Measurements from ENCODE around the gene CBX5. TPM values are rescaled to one million over a fixed set of nuclear protein-coding genes. Genes with fewer than 3 reads are reported as not detected.
"Not testable (repeated sequence)": the region's sequence is repeated elsewhere in the genome, so short reads cannot be mapped to it uniquely, and the experiment has no call there.

Gene CBX5
- total RNA-seq, 2 experiments from 2014 or later: 102 to 113 TPM

GRCh38 chr12:54287261-54288157, 7.6 kb upstream of the CBX5 start:
- H3K27ac Mint-ChIP-seq: no peak overlapping the region
- H3K27me3 Mint-ChIP-seq: no peaks in the 10 kb centered on the region
- no peak for ATAC-seq
- no peak overlapping the region for H3K4me3 Mint-ChIP-seq
- CTCF ChIA-PET: interaction anchor here (1.1 to 9.2 kb wide), 9 partner anchors 12 to 91 kb away, joined by 3 to 80 read pairs (median 3); partner anchors contain the start of gene COPZ1
- peaks cover 33% of the 10 kb centered on the region for H3K36me3 Mint-ChIP-seq
- peaks cover 39% of the 10 kb centered on the region for H3K4me1 Mint-ChIP-seq
- H3K9me3 Mint-ChIP-seq (ENCODE audit: low read depth): no peaks in the 10 kb centered on the region
- no peak for DNase-seq

- CTCF ChIA-PET: interaction anchor here (0.7 to 1.9 kb wide), 16 partner anchors 8 to 153 kb away, joined by 3 to 7 read pairs (median 4); partner anchors contain the start of gene COPZ1
- Mint-ChIP-seq H3K4me1 (peaks cover 43% of the 10 kb centered on the region), H3K9me3 (ENCODE audit: low read depth) (no peaks in the 10 kb centered on the region), H3K27me3 (no peaks in the 10 kb centered on the region), H3K27ac (peak overlapping the region; percentile 32), H3K36me3 (peaks cover 33% of the 10 kb centered on the region), H3K4me3 (no peak overlapping the region)
- DNase-seq (no peak), ATAC-seq (no peak)
These were observed 6.4 kb upstream of the CBX5 start for GRCh38 chr12:54286042-54287030.

- CTCF ChIA-PET: interaction anchor here (0.7 to 3.1 kb wide), 11 partner anchors 9 to 114 kb away, joined by 3 to 11 read pairs (median 4); partner anchors contain the start of gene COPZ1
- H3K4me3 Mint-ChIP-seq: no peak overlapping the region
- H3K27me3 Mint-ChIP-seq: no peaks in the 10 kb centered on the region
- ATAC-seq (no peak), DNase-seq (no peak)
- H3K27ac Mint-ChIP-seq: peak overlapping the region; percentile 54
- peaks cover 43% of the 10 kb centered on the region for H3K4me1 Mint-ChIP-seq
- no peaks in the 10 kb centered on the region for H3K9me3 Mint-ChIP-seq (ENCODE audit: low read depth)
- H3K36me3 Mint-ChIP-seq: peaks cover 33% of the 10 kb centered on the region
These were observed 5.5 kb upstream of the CBX5 start for GRCh38 chr12:54285150-54286041.

- ATAC-seq; H3K4me3 Mint-ChIP-seq; H3K9me3 Mint-ChIP-seq (ENCODE audit: low read depth); DNase-seq; H3K27me3 Mint-ChIP-seq: not testable (repeated sequence)
- Mint-ChIP-seq H3K36me3 (peaks cover 33% of the 10 kb centered on the region), H3K27ac (peak overlapping the region; percentile 64), H3K4me1 (peaks cover 43% of the 10 kb centered on the region)
- CTCF ChIA-PET: interaction anchor here (0.7 to 3.1 kb wide), 8 partner anchors 7 to 84 kb away, joined by 3 to 21 read pairs (median 3); no protein-coding TSS in a partner anchor
These were observed 4.3 kb upstream of the CBX5 start for GRCh38 chr12:54284070-54284780.

GRCh38 chr12:54282949-54283593, 3.1 kb upstream of the CBX5 start:
- Mint-ChIP-seq H3K4me3 (no peak overlapping the region), H3K36me3 (peaks cover 37% of the 10 kb centered on the region), H3K9me3 (ENCODE audit: low read depth) (no peaks in the 10 kb centered on the region), H3K27me3 (no peaks in the 10 kb centered on the region), H3K27ac (no peak overlapping the region), H3K4me1 (peaks cover 46% of the 10 kb centered on the region)
- DNase-seq: peak; percentile 66
- ATAC-seq: no peak
- CTCF ChIA-PET: interaction anchor here (0.9 to 3.1 kb wide), 6 partner anchors 8 to 76 kb away, joined by 3 to 21 read pairs (median 4); no protein-coding TSS in a partner anchor

- not testable (repeated sequence) for DNase-seq; H3K27ac Mint-ChIP-seq; H3K4me3 Mint-ChIP-seq; ATAC-seq; H3K9me3 Mint-ChIP-seq (ENCODE audit: low read depth); H3K27me3 Mint-ChIP-seq
- Mint-ChIP-seq H3K4me1 (peaks cover 55% of the 10 kb centered on the region), H3K36me3 (peaks cover 31% of the 10 kb centered on the region)
- CTCF ChIA-PET: interaction anchor here (1.1 to 3.8 kb wide), 4 partner anchors 8 to 87 kb away, joined by 3 to 19 read pairs (median 12); no protein-coding TSS in a partner anchor
These were observed 1.8 kb upstream of the CBX5 start for GRCh38 chr12:54281694-54282093.

- not testable (repeated sequence) for H3K4me3 Mint-ChIP-seq; DNase-seq; H3K27ac Mint-ChIP-seq; ATAC-seq; H3K27me3 Mint-ChIP-seq; H3K9me3 Mint-ChIP-seq (ENCODE audit: low read depth)
- CTCF ChIA-PET: interaction anchor here (1.1 to 3.8 kb wide), 5 partner anchors 9 to 87 kb away, joined by 3 to 19 read pairs (median 9); no protein-coding TSS in a partner anchor
- peaks cover 56% of the 10 kb centered on the region for H3K4me1 Mint-ChIP-seq
- peaks cover 31% of the 10 kb centered on the region for H3K36me3 Mint-ChIP-seq
These were observed 1.3 kb upstream of the CBX5 start for GRCh38 chr12:54281261-54281638.

- H3K27ac Mint-ChIP-seq: no peak within 1 kb of the TSS
- peaks cover 56% of the 10 kb centered on the region for H3K4me1 Mint-ChIP-seq
- no peaks in the 10 kb centered on the region for H3K27me3 Mint-ChIP-seq
- H3K9me3 Mint-ChIP-seq (ENCODE audit: low read depth): no peaks in the 10 kb centered on the region
- CTCF ChIA-PET: interaction anchor here (0.7 to 3.8 kb wide), 12 partner anchors 9 to 99 kb away, joined by 3 to 19 read pairs (median 4); partner anchors contain the start of gene COPZ1
- no peak within 1 kb of the TSS for H3K4me3 Mint-ChIP-seq
- H3K36me3 Mint-ChIP-seq: peaks cover 30% of the 10 kb centered on the region
- DNase-seq (peak; percentile 99), ATAC-seq (peak; percentile 86)
These were observed 742 bp upstream of the CBX5 start, which contains the start of gene HNRNPA1 for GRCh38 chr12:54280468-54281260. HNRNPA1 (plus strand) TSS chr12:54280726; CDS start chr12:54280808, 82 bp downstream.

GRCh38 chr12:54279227-54279631, 693 bp downstream of the CBX5 start:
- peaks cover 25% of the 10 kb centered on the region for H3K36me3 Mint-ChIP-seq

GRCh38 chr12:54277823-54278276, 2.1 kb downstream of the CBX5 start:
- DNase-seq (no peak), ATAC-seq (no peak)
- H3K4me3 Mint-ChIP-seq: no peak overlapping the region
- H3K27ac Mint-ChIP-seq: peak overlapping the region; percentile 66
- CTCF ChIA-PET: interaction anchor here (1.3 to 2.0 kb wide), 2 partner anchors 26 to 70 kb away, joined by 3 to 7 read pairs; no protein-coding TSS in a partner anchor
- H3K36me3 Mint-ChIP-seq: peaks cover 34% of the 10 kb centered on the region
- no peaks in the 10 kb centered on the region for H3K27me3 Mint-ChIP-seq
- H3K4me1 Mint-ChIP-seq: peaks cover 51% of the 10 kb centered on the region
- no peaks in the 10 kb centered on the region for H3K9me3 Mint-ChIP-seq (ENCODE audit: low read depth)

More at GRCh38 chr12:54279227-54279631, 693 bp downstream of the CBX5 start:
- CTCF ChIA-PET: interaction anchor here (0.7 to 3.8 kb wide), 8 partner anchors 15 to 100 kb away, joined by 3 to 19 read pairs (median 5); partner anchors contain the start of gene COPZ1
- Mint-ChIP-seq H3K4me1 (peaks cover 53% of the 10 kb centered on the region), H3K27me3 (no peaks in the 10 kb centered on the region), H3K9me3 (ENCODE audit: low read depth) (no peaks in the 10 kb centered on the region), H3K4me3 (no peak overlapping the region), H3K27ac (no peak overlapping the region)
- no peak for ATAC-seq
- no peak for DNase-seq
